ENCODE data around the gene TMEM30B.

TMEM30B gene

GRCh38 chr14:61281186-61281947 is at the start of gene TMEM30B:
Gene TMEM30B, minus strand, starts transcription at chr14:61281338. Its CDS starts 191 bp downstream, at chr14:61281147.
- Histone ChIP-seq H3K36me3 (replicated peaks) (no peaks in the 10 kb centered on the region), H3K4me1 (no peaks in the 10 kb centered on the region), H3K27me3 (ENCODE audit: low read depth) (peaks cover 10% of the 10 kb centered on the region; the same call in 1 of the 2 replicates), H3K4me3 (no peak within 1 kb of the TSS), H3K9me3 (no peaks in the 10 kb centered on the region)
- no peak for DNase-seq (ENCODE audit: low spot score in 2 of 2)
- in situ Hi-C loops (cut with MboI; ENCODE audit: low sequenced_read_pairs), result no loop called here

GRCh38 chr14:61330511-61330910 is 49.4 kb upstream of the TMEM30B start:
- Histone ChIP-seq H3K27me3 (ENCODE audit: low read depth) (no peaks in the 10 kb centered on the region; the same call in 1 of the 2 replicates), H3K36me3 (replicated peaks) (no peaks in the 10 kb centered on the region), H3K4me1 (no peaks in the 10 kb centered on the region), H3K9me3 (no peaks in the 10 kb centered on the region), H3K4me3 (no peak overlapping the region)
- in situ Hi-C loops (cut with MboI; ENCODE audit: low sequenced_read_pairs), result no loop called here
- no peak for DNase-seq (ENCODE audit: low spot score in 2 of 2)

DNA sequence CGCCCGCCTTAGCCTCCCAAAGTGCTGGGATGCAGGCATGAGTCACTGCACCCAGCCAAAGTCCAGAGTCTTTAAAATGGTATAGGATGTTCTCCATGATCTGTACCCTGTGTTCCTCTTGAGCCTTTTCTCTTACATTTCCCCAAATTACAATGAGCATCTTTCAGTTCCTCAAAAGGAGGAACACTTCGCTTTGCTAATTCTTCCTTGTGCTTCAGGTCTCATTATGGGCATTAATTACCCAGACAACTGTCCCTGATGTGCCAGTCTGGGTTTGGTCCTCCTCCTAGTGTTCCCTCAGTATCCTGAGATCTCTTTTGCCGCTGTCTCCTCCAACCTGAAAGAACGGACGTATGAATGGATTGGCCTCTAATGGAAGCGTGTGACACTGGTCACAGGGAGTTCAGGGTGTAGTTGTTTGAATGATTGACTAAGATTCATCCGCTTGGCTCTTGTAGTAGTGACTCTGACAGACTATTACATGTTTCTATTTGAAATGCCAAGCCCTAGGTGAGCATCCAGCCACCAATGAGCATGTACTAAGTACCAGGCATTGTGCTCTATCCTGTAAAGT is 48.4 kb upstream of the TMEM30B start:
- no peak for DNase-seq (ENCODE audit: low spot score in 2 of 2)
- Histone ChIP-seq H3K4me3 (no peak overlapping the region), H3K9me3 (no peaks in the 10 kb centered on the region), H3K27me3 (ENCODE audit: low read depth) (no peaks in the 10 kb centered on the region; the same call in 1 of the 2 replicates), H3K36me3 (replicated peaks) (no peaks in the 10 kb centered on the region), H3K4me1 (no peaks in the 10 kb centered on the region)
- in situ Hi-C loops (cut with MboI; ENCODE audit: low sequenced_read_pairs), result no loop called here

DNA sequence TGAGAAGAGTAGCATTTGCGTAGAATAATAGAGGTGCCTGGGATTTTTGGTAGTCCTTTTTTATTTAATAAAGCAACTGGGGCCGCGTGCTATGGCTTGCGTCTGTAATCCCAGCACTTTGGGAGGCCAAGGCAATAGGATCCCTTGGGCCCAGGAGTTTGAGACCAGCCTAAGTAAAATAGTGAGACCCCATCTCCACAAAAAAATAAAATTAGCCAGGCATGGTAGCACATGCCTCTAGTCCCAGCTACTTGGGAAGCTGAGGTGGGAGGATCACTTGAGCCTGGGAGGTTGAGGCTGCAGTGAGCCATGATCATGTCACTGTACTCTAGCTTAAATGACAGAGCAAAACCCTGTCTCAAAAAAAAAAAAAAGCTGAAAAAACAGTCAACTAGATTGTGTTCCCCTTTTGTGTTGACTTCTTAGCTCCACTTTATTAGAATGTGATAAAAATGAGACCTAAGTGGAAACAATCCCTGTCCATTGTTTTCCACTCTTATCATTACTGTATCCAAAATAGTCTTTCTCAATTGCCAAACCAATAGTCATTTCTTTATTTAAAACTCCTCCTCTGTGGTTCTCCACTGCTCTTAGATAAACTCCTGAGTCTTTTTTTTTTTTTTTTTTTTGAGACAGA is 47.6 kb upstream of the TMEM30B start:
- no peaks in the 10 kb centered on the region for H3K4me1 ChIP-seq
- peaks cover 6% of the 10 kb centered on the region for H3K27me3 ChIP-seq (ENCODE audit: low read depth)
- DNase-seq (ENCODE audit: low spot score in 2 of 2), result no peak
- in situ Hi-C loops (cut with MboI; ENCODE audit: low sequenced_read_pairs), result no loop called here
- H3K36me3 ChIP-seq (replicated peaks), result no peaks in the 10 kb centered on the region
- H3K4me3 ChIP-seq, result no peak overlapping the region
- H3K9me3 ChIP-seq, result no peaks in the 10 kb centered on the region

- DNase-seq (ENCODE audit: low spot score in 2 of 2), result no peak
- no peaks in the 10 kb centered on the region for H3K36me3 ChIP-seq (replicated peaks)
- in situ Hi-C loops (cut with MboI; ENCODE audit: low sequenced_read_pairs), result no loop called here
- H3K4me1 ChIP-seq, result peaks cover 3% of the 10 kb centered on the region; the same call in 1 of the 2 replicates
- no peaks in the 10 kb centered on the region for H3K9me3 ChIP-seq
- H3K27me3 ChIP-seq (ENCODE audit: low read depth), result peaks cover 24% of the 10 kb centered on the region
- H3K4me3 ChIP-seq, result no peak overlapping the region
Measured at GRCh38 chr14:61326847-61327246, 45.7 kb upstream of the TMEM30B start.

GRCh38 chr14:61326146-61326545 is 45.0 kb upstream of the TMEM30B start:
- peaks cover 3% of the 10 kb centered on the region; the same call in 1 of the 2 replicates for H3K4me1 ChIP-seq
- in situ Hi-C loops (cut with MboI; ENCODE audit: low sequenced_read_pairs), result no loop called here
- no peak for DNase-seq (ENCODE audit: low spot score in 2 of 2)
- no peaks in the 10 kb centered on the region for H3K9me3 ChIP-seq
- H3K4me3 ChIP-seq, result no peak overlapping the region
- peaks cover 28% of the 10 kb centered on the region for H3K27me3 ChIP-seq (ENCODE audit: low read depth)
- H3K36me3 ChIP-seq (replicated peaks), result no peaks in the 10 kb centered on the region

GRCh38 chr14:61325166-61325565 is 44.0 kb upstream of the TMEM30B start:
- no peaks in the 10 kb centered on the region for H3K36me3 ChIP-seq (replicated peaks)
- in situ Hi-C loops (cut with MboI; ENCODE audit: low sequenced_read_pairs), result no loop called here
- H3K27me3 ChIP-seq (ENCODE audit: low read depth), result peaks cover 28% of the 10 kb centered on the region
- no peaks in the 10 kb centered on the region for H3K9me3 ChIP-seq
- peaks cover 3% of the 10 kb centered on the region; the same call in 1 of the 2 replicates for H3K4me1 ChIP-seq
- DNase-seq (ENCODE audit: low spot score in 2 of 2), result no peak
- no peak overlapping the region for H3K4me3 ChIP-seq

DNA sequence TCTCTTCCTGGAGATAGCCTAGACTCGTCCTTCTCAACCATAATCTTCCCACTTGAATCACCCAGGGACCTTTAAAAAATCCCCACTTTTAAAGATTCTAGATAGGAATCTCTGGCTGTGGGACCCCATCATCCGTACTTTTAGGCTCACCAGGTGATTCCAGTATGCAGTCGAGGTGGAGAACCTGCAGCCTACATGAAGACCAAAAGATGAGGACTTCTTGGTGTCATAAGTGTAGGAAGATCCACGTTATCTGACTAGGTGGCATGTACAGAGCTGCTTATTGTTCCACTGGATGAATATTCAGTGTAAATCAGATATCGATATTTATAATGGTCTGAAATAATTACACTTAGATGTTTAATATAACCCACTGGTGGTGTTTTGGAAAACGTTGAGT is 42.8 kb upstream of the TMEM30B start:
- no peaks in the 10 kb centered on the region for H3K36me3 ChIP-seq (replicated peaks)
- peaks cover 28% of the 10 kb centered on the region for H3K27me3 ChIP-seq (ENCODE audit: low read depth)
- DNase-seq (ENCODE audit: low spot score in 2 of 2), result no peak
- H3K4me1 ChIP-seq, result peaks cover 3% of the 10 kb centered on the region; the same call in 1 of the 2 replicates
- H3K9me3 ChIP-seq, result no peaks in the 10 kb centered on the region
- H3K4me3 ChIP-seq, result no peak overlapping the region
- in situ Hi-C loops (cut with MboI; ENCODE audit: low sequenced_read_pairs), result no loop called here

GRCh38 chr14:61322799-61323290 is 41.7 kb upstream of the TMEM30B start:
- in situ Hi-C loops (cut with MboI; ENCODE audit: low sequenced_read_pairs), result no loop called here
- Histone ChIP-seq H3K36me3 (replicated peaks) (no peaks in the 10 kb centered on the region), H3K4me1 (peaks cover 3% of the 10 kb centered on the region; the same call in 1 of the 2 replicates), H3K4me3 (no peak overlapping the region), H3K27me3 (ENCODE audit: low read depth) (peaks cover 28% of the 10 kb centered on the region), H3K9me3 (no peaks in the 10 kb centered on the region)
- DNase-seq (ENCODE audit: low spot score in 2 of 2), result no peak

DNA sequence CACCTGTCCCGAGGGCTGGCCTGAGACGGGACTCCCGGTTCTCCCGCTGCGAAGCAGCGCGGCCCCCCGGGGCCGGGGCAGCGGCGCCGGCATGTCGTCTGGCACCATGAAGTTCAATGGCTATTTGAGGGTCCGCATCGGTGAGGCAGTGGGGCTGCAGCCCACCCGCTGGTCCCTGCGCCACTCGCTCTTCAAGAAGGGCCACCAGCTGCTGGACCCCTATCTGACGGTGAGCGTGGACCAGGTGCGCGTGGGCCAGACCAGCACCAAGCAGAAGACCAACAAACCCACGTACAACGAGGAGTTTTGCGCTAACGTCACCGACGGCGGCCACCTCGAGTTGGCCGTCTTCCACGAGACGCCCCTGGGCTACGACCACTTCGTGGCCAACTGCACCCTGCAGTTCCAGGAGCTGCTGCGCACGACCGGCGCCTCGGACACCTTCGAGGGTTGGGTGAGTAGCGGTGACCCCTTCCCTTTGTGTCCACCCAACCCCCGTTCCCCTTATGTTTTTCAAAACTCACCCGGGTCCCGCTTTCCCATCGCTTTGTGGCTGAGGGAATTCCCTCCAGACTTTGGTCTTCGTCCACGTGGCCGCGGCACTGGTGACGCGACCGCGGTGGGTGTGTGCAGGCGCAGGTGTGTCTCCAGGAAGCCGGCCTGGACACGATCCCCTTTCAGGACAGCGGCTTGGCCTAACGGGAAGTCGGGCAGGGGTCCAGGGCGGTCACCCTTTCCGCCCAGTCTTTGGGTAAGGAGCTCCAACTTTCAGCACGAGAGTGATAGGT is 41.1 kb upstream of the TMEM30B start:
- Histone ChIP-seq H3K27me3 (ENCODE audit: low read depth) (peaks cover 28% of the 10 kb centered on the region), H3K9me3 (no peaks in the 10 kb centered on the region), H3K36me3 (replicated peaks) (no peaks in the 10 kb centered on the region), H3K4me1 (peaks cover 3% of the 10 kb centered on the region; the same call in 1 of the 2 replicates), H3K4me3 (peak overlapping the region; percentile 31)
- in situ Hi-C loops (cut with MboI; ENCODE audit: low sequenced_read_pairs), result no loop called here
- DNase-seq (ENCODE audit: low spot score in 2 of 2), result no peak

- DNase-seq (ENCODE audit: low spot score in 2 of 2), result peak; percentile 8 to 69
- H3K4me3 ChIP-seq, result peak within 1 kb of the TSS; percentile 31
- in situ Hi-C loops (cut with MboI; ENCODE audit: low sequenced_read_pairs), result no loop called here
- no peaks in the 10 kb centered on the region for H3K9me3 ChIP-seq
- no peaks in the 10 kb centered on the region for H3K36me3 ChIP-seq (replicated peaks)
- peaks cover 3% of the 10 kb centered on the region; the same call in 1 of the 2 replicates for H3K4me1 ChIP-seq
- peaks cover 28% of the 10 kb centered on the region for H3K27me3 ChIP-seq (ENCODE audit: low read depth)
Measured at GRCh38 chr14:61321385-61322010, 40.4 kb upstream of the TMEM30B start, which contains the start of gene PRKCH. Gene PRKCH, plus strand, starts transcription at chr14:61321579. Its CDS starts 523 bp downstream, at chr14:61322102.

DNA sequence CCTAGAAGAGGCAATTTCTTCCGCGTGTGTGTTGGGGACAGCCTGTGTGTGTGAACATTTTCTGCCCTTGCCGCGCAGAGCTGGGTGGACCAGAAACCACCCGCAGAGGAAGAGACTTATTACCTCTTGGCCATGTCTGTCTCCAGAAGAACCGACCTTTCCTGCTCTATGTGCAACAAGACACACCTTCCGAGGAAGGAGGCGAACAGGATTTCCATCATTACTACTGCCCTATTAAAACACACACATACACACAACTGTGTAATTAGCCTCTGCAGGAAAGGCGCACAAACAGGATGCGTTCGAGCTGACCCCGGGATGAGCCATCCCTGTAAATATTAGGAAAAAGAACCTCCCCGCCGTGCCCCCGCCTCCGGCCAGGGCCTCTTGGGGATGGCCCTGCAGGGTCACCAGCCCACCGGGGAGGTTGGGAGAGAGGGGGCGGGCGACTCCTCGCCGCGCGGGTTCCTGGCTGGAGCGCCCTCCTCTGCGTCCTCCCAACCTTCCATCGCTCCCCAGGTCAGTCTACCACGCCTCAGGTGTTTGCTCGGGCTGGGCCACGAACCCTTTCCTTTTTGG is 39.8 kb upstream of the TMEM30B start:
- in situ Hi-C loops (cut with MboI; ENCODE audit: low sequenced_read_pairs), result no loop called here
- peaks cover 3% of the 10 kb centered on the region; the same call in 1 of the 2 replicates for H3K4me1 ChIP-seq
- peaks cover 28% of the 10 kb centered on the region for H3K27me3 ChIP-seq (ENCODE audit: low read depth)
- no peaks in the 10 kb centered on the region for H3K9me3 ChIP-seq
- no peaks in the 10 kb centered on the region for H3K36me3 ChIP-seq (replicated peaks)
- H3K4me3 ChIP-seq, result peak overlapping the region; percentile 31
- DNase-seq (ENCODE audit: low spot score in 2 of 2), result no peak
